Amniotic epithelial cell (primary cell): Measurements from ENCODE around the gene UBE2U.

ENCODE experiments used
- DNase-seq: peaks from one replicate; pipeline ENCODE4 v3.0.0-alpha.2; 2010; ENCODE audit warnings: low read depth

The UBE2U gene

DNA sequence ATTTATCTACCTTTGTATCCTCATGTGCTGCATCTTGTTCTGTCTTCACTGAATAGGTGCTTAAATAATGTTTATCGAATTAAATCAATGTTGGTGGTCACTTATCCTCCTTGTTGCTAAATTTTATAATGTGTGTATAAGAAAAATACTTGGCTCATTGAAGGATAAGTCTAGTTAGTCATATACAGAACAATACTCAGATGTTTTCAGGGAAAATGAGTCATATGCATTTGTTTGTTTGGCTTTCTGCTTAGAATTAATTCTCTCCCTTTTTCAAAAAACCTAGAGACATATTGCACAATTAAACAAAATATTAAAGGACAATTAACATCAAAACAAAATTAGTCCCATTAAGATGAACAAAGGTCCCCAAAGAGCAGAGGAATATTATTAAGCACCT lies 89.0 kb downstream of the UBE2U start:
- peak; percentile 3 for DNase-seq

DNA sequence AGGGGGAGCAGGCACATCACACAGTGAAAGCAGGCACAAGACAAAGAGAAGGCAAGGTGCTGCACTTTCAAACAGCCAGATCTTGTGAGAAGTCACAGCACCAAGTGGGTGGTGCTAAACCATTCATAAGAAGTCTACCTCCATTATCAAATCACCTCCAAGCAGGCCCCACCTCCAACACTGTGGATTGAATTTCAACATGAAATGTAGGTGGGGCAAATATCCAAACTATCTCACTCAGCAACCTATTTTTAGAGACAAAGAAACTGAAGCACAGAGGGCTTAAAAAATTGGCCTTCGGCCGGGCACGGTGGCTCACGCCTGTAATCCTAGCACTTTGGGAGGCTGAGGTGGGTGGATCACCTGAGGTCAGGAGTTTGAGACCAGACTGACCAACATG lies 90.4 kb downstream of the UBE2U start:
- no peak for DNase-seq

DNA sequence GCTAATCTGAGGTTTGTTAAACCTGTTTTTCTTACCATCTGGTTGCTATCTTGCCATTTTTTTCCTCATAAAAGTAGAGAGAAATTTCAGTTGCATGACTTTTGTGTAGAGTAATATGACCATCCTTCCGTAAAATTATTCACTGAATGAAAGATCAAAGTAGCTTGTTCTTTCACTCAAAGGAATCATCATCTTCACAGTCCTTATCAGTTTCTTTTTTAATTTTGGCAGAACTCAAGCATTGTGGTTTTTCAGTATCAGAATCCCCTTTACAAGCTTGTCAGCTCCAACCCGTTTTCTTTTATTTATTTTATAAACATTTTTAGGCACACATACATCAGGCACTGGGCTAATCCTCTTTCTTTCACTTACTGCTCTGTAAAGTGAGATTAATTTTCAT lies 91.7 kb downstream of the UBE2U start:
- DNase-seq = peak; percentile 16

DNA sequence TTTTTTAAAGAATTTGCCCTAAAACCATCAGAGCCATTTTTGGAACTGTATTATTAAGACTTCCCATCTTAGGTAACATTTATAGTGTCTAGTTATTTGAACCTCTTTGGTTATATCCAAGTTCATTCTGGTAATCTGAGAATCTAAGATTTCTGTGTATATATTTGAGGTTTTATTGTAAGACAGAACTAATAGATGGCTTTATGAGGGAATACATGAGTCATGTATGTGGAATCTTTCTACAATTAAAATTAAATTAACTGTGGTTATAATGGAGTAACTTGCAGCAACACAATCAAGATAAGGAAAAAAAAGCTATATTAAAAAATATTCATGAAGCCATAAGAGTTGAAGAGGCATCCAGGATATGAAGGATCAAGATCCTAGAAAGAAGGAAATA lies 92.1 kb downstream of the UBE2U start:
- peak; percentile 15 for DNase-seq

DNA sequence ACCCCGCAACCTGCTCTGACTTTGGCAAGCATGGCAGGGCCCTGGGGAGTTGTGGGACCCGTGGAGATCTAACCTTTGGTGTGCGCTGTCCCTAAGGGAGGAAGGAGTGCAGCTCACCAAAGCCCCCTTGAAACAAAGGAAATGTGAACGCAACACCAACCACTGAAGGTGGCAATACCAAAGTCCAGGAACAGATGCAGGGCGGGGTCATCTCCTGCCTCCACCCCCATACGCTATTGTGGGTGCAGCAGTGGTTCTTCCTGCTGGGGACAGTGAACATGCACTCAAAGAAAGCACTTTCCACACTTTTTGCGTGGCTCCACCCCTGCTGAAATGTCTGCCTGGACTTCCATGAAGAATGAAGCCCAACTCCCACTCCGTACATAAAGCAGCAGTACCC lies 93.0 kb downstream of the UBE2U start:
- no peak for DNase-seq

DNA sequence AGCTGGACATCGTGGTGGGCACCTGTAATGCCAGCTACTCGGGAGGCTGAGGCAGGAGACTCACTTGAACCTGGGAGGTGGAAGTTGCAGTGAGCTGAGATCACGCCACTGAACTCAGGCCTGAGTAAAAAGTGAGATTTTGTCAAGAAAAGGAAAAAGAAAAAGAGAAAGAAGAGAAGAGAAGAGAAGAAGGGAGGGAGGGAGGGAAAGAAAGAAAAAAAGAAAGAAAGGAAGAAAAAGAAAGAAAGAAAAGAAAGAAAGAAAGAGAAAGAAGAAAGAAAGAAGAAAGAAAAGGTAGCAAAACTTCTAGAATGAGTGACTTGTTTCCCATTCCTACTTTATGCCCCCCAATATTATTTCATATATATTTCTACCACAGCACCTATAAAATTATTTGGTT lies 98.8 kb downstream of the UBE2U start:
- no peak for DNase-seq

DNA sequence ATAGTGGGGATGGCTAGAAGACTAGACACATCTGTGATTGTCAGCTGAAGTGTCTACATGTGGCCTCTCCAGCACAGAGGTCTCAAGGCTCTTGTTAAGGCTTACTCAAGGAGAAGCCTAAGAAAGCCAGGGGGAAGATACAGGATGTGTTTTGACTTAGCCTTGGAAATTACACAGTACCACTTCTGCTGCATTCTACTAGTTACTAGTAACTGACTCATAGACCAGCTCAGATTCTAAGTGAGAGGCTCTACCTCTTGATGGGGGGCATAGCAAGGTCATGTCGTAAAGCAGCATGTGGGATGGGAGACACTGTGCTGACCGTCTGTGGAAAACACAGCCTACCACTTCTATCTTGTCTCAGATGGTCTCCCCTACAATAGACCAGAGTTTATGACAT lies 99.5 kb downstream of the UBE2U start:
- no peak for DNase-seq

DNA sequence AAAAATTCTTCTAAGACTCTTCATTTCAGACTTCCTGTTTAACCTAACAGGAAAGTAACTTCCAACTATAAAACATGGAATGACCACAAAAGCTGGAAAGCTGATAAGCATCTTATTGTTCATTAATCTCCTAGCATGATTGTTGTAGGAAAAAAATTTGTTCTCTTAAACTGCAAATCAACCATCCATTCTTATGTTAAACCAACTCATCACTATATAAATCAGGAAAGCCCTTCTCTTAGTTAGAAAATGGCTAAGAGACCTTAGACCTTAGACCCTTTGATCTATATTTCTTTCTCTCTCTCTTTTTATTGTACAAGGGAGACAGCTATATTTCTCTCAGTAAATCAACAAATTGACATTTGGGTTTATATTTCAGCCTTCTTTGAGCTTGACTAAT lies 101.4 kb downstream of the UBE2U start:
- DNase-seq = no peak

DNA sequence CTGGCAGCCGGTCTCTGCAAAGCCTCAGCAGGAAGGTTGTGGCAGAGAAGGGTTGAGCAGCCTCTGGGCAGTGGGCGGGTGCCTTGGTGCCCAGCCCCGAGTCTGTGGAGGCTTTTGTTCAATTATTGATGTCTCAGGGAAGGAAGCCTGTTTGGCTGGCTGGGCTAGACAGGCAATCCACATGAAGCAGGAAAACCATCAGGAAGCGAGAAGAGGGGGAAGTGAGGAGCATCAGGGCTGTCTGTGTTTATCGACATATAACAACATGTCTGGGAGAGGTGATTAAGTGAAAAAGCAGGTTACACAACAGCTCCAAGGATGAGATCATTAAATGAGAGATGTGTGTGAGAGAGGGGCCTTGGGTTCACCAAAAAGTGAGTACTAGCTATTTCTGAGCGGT lies 105.4 kb downstream of the UBE2U start:
- no peak for DNase-seq

DNA sequence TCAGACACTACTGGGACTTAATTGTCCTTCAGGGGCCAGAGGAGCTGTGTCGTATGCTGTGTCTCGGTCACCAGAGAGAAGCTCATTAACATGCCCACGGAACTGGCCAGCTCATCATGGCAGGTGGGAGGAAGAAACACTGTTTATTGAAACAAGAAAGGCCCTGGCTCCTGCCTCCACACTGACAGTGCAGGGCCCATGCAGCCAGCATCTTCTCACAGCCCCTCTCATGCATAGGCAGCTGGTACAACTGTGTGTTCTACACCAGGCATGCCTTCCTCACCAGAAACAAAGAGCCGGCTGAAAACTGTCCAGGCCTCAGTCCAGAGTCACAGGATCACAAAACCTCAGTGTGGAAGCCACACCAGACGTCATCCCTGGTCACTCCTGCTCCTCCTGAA lies 106.0 kb downstream of the UBE2U start:
- no peak for DNase-seq

DNA sequence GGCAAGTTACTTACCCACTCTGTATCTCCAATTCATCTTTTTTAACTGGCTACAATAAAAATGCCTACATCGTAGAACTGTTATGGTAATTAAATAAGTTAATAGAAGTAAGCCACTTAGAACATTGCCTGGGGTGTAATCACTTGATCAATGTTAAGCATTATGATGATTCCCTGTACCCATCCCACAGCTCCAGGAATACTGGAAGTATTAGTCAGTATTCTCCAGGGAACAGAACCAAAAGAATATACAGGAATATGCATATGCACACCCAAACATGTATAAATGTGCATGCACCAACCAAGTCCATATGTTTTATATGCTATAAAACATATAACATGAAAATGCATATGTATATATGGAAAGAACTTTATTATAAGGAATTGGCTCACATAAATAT lies 107.3 kb downstream of the UBE2U start:
- no peak for DNase-seq

DNA sequence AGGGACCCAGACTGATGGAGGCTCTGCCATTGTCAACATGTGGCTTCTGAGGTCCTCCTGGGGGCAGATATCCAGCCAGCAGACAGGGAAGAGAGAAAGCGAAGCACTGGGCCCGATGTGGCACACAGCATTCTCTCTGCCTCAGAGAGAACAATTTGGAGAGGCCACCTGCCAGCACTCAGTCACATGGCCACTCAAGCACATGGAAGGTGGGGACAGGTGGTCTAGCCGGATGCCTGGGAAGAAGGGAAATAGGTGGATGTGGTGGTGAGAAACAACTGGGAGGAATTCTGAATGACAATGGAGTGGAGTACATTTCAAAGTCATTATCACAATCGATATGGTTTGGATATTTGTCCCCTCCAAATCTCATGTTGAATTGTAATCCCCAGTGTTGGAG lies 109.0 kb downstream of the UBE2U start:
- DNase-seq = no peak

DNA sequence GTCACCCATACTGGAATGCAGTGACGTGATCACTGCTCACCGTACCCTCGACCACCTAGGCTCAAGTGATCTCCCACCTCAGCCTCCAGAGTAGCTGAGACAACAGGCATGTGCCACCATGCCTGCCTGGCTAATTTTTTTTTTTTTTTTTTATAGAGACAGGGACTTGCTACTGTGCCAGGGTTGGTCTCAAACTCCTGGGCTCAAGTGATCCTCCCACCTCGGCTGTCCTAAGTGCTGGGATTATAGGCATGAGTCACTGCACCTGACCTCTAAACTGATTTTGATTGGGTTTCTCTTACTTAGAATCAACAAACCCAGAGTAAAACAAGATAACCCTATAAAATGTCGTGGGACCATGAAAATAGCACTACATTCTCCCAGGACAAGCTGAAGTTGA lies 112.0 kb downstream of the UBE2U start:
- no peak for DNase-seq
